ENCODE measurements around the gene TSGA10IP.

The TSGA10IP gene

DNA sequence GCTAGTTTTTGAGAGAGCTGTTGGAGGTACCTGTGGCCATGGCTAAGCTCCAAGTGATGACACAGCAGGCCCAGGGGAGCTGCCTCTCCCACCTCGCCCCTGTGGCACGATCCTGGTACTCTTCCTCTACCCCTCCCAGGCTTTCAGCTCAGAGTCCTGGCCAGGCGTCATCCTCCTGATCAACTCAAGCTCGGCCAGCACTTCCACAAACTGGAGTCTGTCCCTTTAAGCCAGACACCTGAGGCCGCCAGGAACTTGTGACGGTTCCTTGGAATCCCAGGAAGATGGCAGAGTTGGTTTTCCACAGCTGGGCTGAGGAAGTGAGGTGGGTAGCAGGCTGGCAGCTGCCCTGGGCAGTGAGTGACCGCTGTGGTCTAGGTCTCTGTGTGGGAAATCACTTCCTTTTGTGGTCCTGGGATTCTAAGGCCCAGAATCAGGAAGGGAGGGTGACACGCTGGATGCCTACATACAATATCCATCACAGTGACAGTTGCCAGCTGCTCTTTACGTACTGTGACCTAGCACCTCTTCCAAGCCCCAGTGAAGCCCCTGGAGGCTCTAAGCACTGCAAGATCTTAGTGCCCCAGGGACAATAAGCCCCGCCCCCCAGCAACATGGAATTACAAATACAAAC, 63.3 kb downstream of the TSGA10IP start:
- no peak for DNase-seq

All from activated CD4-positive, alpha-beta T cell treated with anti-CD3 and anti-CD28 coated beads, Interleukin-2, amount 50 U/mL, for 1 hour (primary cell).